ENCODE data around the gene PDGFD. TPM values are rescaled to one million over a fixed set of nuclear protein-coding genes. Genes with fewer than 3 reads are reported as not detected.
A peak's percentile ranks its signal among the peaks of the same experiment; 100 is the strongest.

The PDGFD gene
- total RNA-seq, 1 donor from 2014 or later, result 2.2 TPM

GRCh38 chr11:103881584-103881983 is 282.4 kb downstream of the PDGFD start:
- TF ChIP-seq CTCF (IDR thresholded peaks at IDR 0.05), result no peak
- Mint-ChIP-seq H3K4me3 (ENCODE audit: unreplicated experiment) (no peak overlapping the region), H3K4me1 (ENCODE audit: unreplicated experiment) (peaks cover 8% of the 10 kb centered on the region), H3K27me3 (ENCODE audit: unreplicated experiment) (no peaks in the 10 kb centered on the region), H3K36me3 (ENCODE audit: unreplicated experiment) (no peaks in the 10 kb centered on the region), H3K9me3 (ENCODE audit: unreplicated experiment) (no peaks in the 10 kb centered on the region), H3K27ac (ENCODE audit: unreplicated experiment) (peak overlapping the region; percentile 13)
- DNase-seq (ENCODE audit: extremely low spot score, unreplicated experiment), result no peak

GRCh38 chr11:103880968-103881367 is 283.0 kb downstream of the PDGFD start:
- H3K27me3 Mint-ChIP-seq (ENCODE audit: unreplicated experiment), result no peaks in the 10 kb centered on the region
- DNase-seq (ENCODE audit: extremely low spot score, unreplicated experiment), result no peak
- peaks cover 8% of the 10 kb centered on the region for H3K4me1 Mint-ChIP-seq (ENCODE audit: unreplicated experiment)
- no peak overlapping the region for H3K4me3 Mint-ChIP-seq (ENCODE audit: unreplicated experiment)
- no peak overlapping the region for H3K27ac Mint-ChIP-seq (ENCODE audit: unreplicated experiment)
- no peaks in the 10 kb centered on the region for H3K36me3 Mint-ChIP-seq (ENCODE audit: unreplicated experiment)
- no peaks in the 10 kb centered on the region for H3K9me3 Mint-ChIP-seq (ENCODE audit: unreplicated experiment)
- TF ChIP-seq CTCF (IDR thresholded peaks at IDR 0.05), result no peak

- H3K27me3 Mint-ChIP-seq (ENCODE audit: unreplicated experiment), result no peaks in the 10 kb centered on the region
These were observed 285.3 kb downstream of the PDGFD start for GRCh38 chr11:103878646-103879045.

GRCh38 chr11:103877221-103877620 is 286.7 kb downstream of the PDGFD start:
- no peak for TF ChIP-seq CTCF (IDR thresholded peaks at IDR 0.05)
- H3K36me3 Mint-ChIP-seq (ENCODE audit: unreplicated experiment), result no peaks in the 10 kb centered on the region
- H3K9me3 Mint-ChIP-seq (ENCODE audit: unreplicated experiment), result no peaks in the 10 kb centered on the region
- H3K27me3 Mint-ChIP-seq (ENCODE audit: unreplicated experiment), result no peaks in the 10 kb centered on the region
- H3K27ac Mint-ChIP-seq (ENCODE audit: unreplicated experiment), result no peak overlapping the region
- no peak for DNase-seq (ENCODE audit: extremely low spot score, unreplicated experiment)
- H3K4me3 Mint-ChIP-seq (ENCODE audit: unreplicated experiment), result no peak overlapping the region
- peaks cover 8% of the 10 kb centered on the region for H3K4me1 Mint-ChIP-seq (ENCODE audit: unreplicated experiment)

More at GRCh38 chr11:103878646-103879045, 285.3 kb downstream of the PDGFD start:
- no peak overlapping the region for H3K4me3 Mint-ChIP-seq (ENCODE audit: unreplicated experiment)
- DNase-seq (ENCODE audit: extremely low spot score, unreplicated experiment), result no peak
- TF ChIP-seq CTCF (IDR thresholded peaks at IDR 0.05), result no peak
- H3K4me1 Mint-ChIP-seq (ENCODE audit: unreplicated experiment), result peaks cover 8% of the 10 kb centered on the region
- H3K9me3 Mint-ChIP-seq (ENCODE audit: unreplicated experiment), result no peaks in the 10 kb centered on the region
- no peaks in the 10 kb centered on the region for H3K36me3 Mint-ChIP-seq (ENCODE audit: unreplicated experiment)
- no peak overlapping the region for H3K27ac Mint-ChIP-seq (ENCODE audit: unreplicated experiment)

- no peak overlapping the region for H3K4me3 Mint-ChIP-seq (ENCODE audit: unreplicated experiment)
- DNase-seq (ENCODE audit: extremely low spot score, unreplicated experiment), result no peak
- no peak overlapping the region for H3K27ac Mint-ChIP-seq (ENCODE audit: unreplicated experiment)
- H3K36me3 Mint-ChIP-seq (ENCODE audit: unreplicated experiment), result no peaks in the 10 kb centered on the region
- H3K27me3 Mint-ChIP-seq (ENCODE audit: unreplicated experiment), result no peaks in the 10 kb centered on the region
- H3K9me3 Mint-ChIP-seq (ENCODE audit: unreplicated experiment), result no peaks in the 10 kb centered on the region
- no peak for TF ChIP-seq CTCF (IDR thresholded peaks at IDR 0.05)
- no peaks in the 10 kb centered on the region for H3K4me1 Mint-ChIP-seq (ENCODE audit: unreplicated experiment)
These were observed 288.0 kb downstream of the PDGFD start for GRCh38 chr11:103875855-103876510.

Measured in osteocyte (in vitro differentiated cells).